A549 treated with CORT108297 at 1 μM for 4 hours (cell line): ENCODE measurements around the gene TLE6. TPM values are rescaled to one million over a fixed set of nuclear protein-coding genes. Genes with fewer than 3 reads are reported as not detected.

Experiments
- total RNA-seq: library from RNA; stranded (reverse); fragments of 200-300 nt; extraction: Qiagen RNA extraction; gene quantifications from 5 replicates; pipeline ENCODE4 v1.2.3, GENCODE V29; 2022

Gene TLE6
- total RNA-seq = 3.4 to 6.1 TPM (median 5.6 TPM) in 5 replicates

GRCh38 chr19:2977001-2977745, at the start of gene TLE6:
TLE6 (plus strand) TSS chr19:2977564; CDS start chr19:2978234, 670 bp downstream.

GRCh38 chr19:2944775-2945574, 32.4 kb upstream of the TLE6 start, which contains the start of gene ZNF77:
ZNF77 (minus strand) TSS chr19:2944971; CDS start chr19:2944840, 131 bp downstream.

GRCh38 chr19:3029065-3029923, 51.9 kb downstream of the TLE6 start, which contains the start of gene TLE2:
TLE2 (minus strand) TSS chr19:3029280; CDS start chr19:3028904, 376 bp downstream.

Other genes with a start within 250 kb of the TLE6 start
- 20.6 to 31.3 TPM (median 30.1 TPM) in 5 replicates for gene SLC39A3, start 237.5 kb upstream of the TLE6 start, total RNA-seq
- gene SGTA, start 194.3 kb upstream of the TLE6 start, total RNA-seq = 60.2 to 85.6 TPM (median 74.6 TPM) in 5 replicates
- 77.7 to 111 TPM (median 105 TPM) in 5 replicates for gene THOP1, start 192.1 kb upstream of the TLE6 start, total RNA-seq
- gene ZNF554, start 157.7 kb upstream of the TLE6 start, total RNA-seq = 0.59 to 1.4 TPM (median 1.2 TPM) in 5 replicates
- gene ZNF555, start 136.1 kb upstream of the TLE6 start, total RNA-seq = 1.1 to 3.1 TPM (median 2.3 TPM) in 5 replicates
- gene ZNF556, start 110.2 kb upstream of the TLE6 start, total RNA-seq = 0.01 to 0.14 TPM (median 0.02 TPM) in 3 of 5 replicates, not detected in the others
- gene ZNF57, start 76.6 kb upstream of the TLE6 start, total RNA-seq = 1.7 to 2.7 TPM (median 2.0 TPM) in 5 replicates
- 1.4 to 2.1 TPM (median 1.7 TPM) in 5 replicates for gene ZNF77, start 32.6 kb upstream of the TLE6 start, total RNA-seq
- gene TLE2, start 51.7 kb downstream of the TLE6 start, total RNA-seq = 2.1 to 3.2 TPM (median 2.7 TPM) in 5 replicates
- gene TLE5, start 84.9 kb downstream of the TLE6 start, total RNA-seq = 171 to 256 TPM (median 249 TPM) in 5 replicates
- 31.1 to 36.3 TPM (median 33.4 TPM) in 5 replicates for gene GNA11, start 116.8 kb downstream of the TLE6 start, total RNA-seq
- 0.06 to 0.08 TPM (median 0.07 TPM) in 5 replicates for gene GNA15, start 158.5 kb downstream of the TLE6 start, total RNA-seq
- gene S1PR4, start 201.2 kb downstream of the TLE6 start, total RNA-seq = 0.12 to 0.18 TPM (median 0.15 TPM) in 4 of 5 replicates, not detected in the other
- gene NCLN, start 208.4 kb downstream of the TLE6 start, total RNA-seq = 66.0 to 93.1 TPM (median 88.6 TPM) in 5 replicates
- gene CELF5, start 247.1 kb downstream of the TLE6 start, total RNA-seq = 0.35 to 0.92 TPM (median 0.47 TPM) in 5 replicates